HG02840 (cell line): ENCODE results near the gene LTBP3.

ENCODE experiments used
- ATAC-seq: cut with Tn5 transposase; IDR thresholded peaks from one replicate; pipeline ENCODE4 v1.9.1; 2021; ENCODE audit warnings: mild to moderate bottlenecking, moderate library complexity, moderate number of reproducible peaks; ENCODE audit not compliant: unreplicated experiment, low FRiP score

LTBP3 gene

GRCh38 chr11:65586247-65586630 is 28.1 kb upstream of the LTBP3 start:
- ATAC-seq = no peak

- ATAC-seq = no peak
Observed at GRCh38 chr11:65585396-65586246, 27.5 kb upstream of the LTBP3 start.

GRCh38 chr11:65584723-65585171 is 26.6 kb upstream of the LTBP3 start:
- no peak for ATAC-seq

- ATAC-seq = no peak
Observed at GRCh38 chr11:65584106-65584505, 25.9 kb upstream of the LTBP3 start.

- no peak for ATAC-seq
Observed at GRCh38 chr11:65583589-65583988, 25.4 kb upstream of the LTBP3 start.

- no peak for ATAC-seq
Observed at GRCh38 chr11:65581928-65582327, 23.8 kb upstream of the LTBP3 start.

- no peak for ATAC-seq
Observed at GRCh38 chr11:65580756-65581155, 22.6 kb upstream of the LTBP3 start.

GRCh38 chr11:65580031-65580692 is 22.0 kb upstream of the LTBP3 start:
- no peak for ATAC-seq

GRCh38 chr11:65579291-65579690 is 21.1 kb upstream of the LTBP3 start:
- no peak for ATAC-seq

- no peak for ATAC-seq
Observed at GRCh38 chr11:65578667-65579066, 20.5 kb upstream of the LTBP3 start.

- no peak for ATAC-seq
Observed at GRCh38 chr11:65578134-65578533, 20.0 kb upstream of the LTBP3 start.

- ATAC-seq = no peak
Observed at GRCh38 chr11:65577756-65578109, 19.6 kb upstream of the LTBP3 start.

- ATAC-seq = no peak
Observed at GRCh38 chr11:65576867-65577755, 19.0 kb upstream of the LTBP3 start.

- no peak for ATAC-seq
Observed at GRCh38 chr11:65576232-65576866, 18.2 kb upstream of the LTBP3 start.

GRCh38 chr11:65575568-65576231 is 17.5 kb upstream of the LTBP3 start, which contains the start of gene EHBP1L1:
Gene EHBP1L1, plus strand, starts transcription at chr11:65576053. Its CDS starts 250 bp downstream, at chr11:65576303.
- ATAC-seq = no peak

GRCh38 chr11:65574811-65575567 is 16.8 kb upstream of the LTBP3 start:
- ATAC-seq = no peak

- ATAC-seq = no peak
Observed at GRCh38 chr11:65574109-65574810, 16.1 kb upstream of the LTBP3 start.

GRCh38 chr11:65573391-65574079 is 15.4 kb upstream of the LTBP3 start:
- no peak for ATAC-seq
